ENCODE measurements around the gene CWH43.
A peak's percentile ranks its signal among the peaks of the same experiment; 100 is the strongest.

The CWH43 gene

DNA sequence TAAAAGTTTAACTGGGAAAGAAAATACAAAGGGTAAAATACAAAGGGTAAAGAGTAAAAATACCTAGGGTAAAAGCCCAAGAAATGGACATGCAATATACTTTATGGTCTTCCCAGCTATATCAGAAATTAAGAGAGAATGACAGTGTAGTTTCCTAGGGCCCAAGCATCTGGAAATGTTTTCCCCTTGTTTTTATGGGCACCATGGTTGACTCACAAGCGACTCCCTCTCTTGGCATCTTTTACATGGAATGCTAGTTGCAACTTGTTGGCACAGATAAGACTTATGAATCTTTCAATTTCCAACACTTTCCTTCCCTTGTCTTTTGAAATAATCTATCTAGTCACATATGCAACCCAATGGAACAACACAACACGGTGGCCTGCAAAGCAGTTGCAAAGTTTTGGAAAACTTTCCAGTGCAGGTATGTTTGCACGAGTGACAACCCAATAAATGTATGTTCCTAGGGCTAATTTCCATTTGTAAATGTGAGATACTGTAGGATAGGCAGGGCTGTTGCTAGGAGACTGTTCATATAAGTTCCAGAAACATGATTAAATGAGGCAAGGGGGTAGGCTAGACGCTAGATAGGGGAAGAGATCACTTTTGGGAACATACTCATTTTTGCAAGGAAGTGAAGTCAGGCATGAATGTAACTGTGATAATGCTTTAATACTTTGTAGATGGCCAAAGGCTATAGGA, 36.4 kb upstream of the CWH43 start:
- no peak for TF ChIP-seq EP300 (IDR thresholded peaks at IDR 0.05; ENCODE audit: borderline replicate concordance)
- TF ChIP-seq CREB1 (IDR thresholded peaks at IDR 0.05; ENCODE audit: low read depth) = no peak
- no peak for TF ChIP-seq CEBPB (IDR thresholded peaks at IDR 0.05)
- no peak for TF ChIP-seq YY1 (IDR thresholded peaks at IDR 0.05; ENCODE audit: low read depth)
- no peak for TF ChIP-seq NFIC (IDR thresholded peaks at IDR 0.05)

DNA sequence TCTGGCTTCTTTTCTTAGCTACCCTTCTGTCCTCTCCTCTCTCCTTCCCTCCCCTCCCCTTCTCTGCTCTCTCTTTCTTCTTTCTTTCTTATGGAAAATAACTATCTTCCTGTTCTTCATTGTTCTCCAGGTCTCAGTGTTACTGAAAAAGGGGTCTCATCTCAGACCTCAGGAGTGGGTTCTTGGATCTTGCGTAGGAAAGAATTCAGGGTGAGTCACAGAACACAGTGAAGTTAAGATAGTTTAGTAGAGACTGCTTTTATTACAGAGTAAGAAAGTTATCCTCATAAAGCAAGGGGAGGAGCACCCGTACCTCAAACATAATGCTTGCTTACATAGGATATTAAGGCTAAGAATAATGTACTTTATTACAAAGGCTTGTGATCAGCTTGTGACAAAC, 31.8 kb upstream of the CWH43 start:
- TF ChIP-seq CEBPB (IDR thresholded peaks at IDR 0.05) (no peak), TCF12 (IDR thresholded peaks at IDR 0.05; ENCODE audit: low read depth) (no peak), TAF1 (IDR thresholded peaks at IDR 0.05; ENCODE audit: low read depth) (no peak), NFIC (IDR thresholded peaks at IDR 0.05) (no peak), EP300 (IDR thresholded peaks at IDR 0.05; ENCODE audit: borderline replicate concordance) (no peak), FOXM1 (IDR thresholded peaks at IDR 0.05; ENCODE audit: borderline replicate concordance, low read depth) (no peak), YY1 (IDR thresholded peaks at IDR 0.05; ENCODE audit: low read depth) (no peak), RAD21 (IDR thresholded peaks at IDR 0.05; ENCODE audit: low read depth) (no peak), TEAD4 (IDR thresholded peaks at IDR 0.05) (no peak)
- TF ChIP-seq, protein P1, sequence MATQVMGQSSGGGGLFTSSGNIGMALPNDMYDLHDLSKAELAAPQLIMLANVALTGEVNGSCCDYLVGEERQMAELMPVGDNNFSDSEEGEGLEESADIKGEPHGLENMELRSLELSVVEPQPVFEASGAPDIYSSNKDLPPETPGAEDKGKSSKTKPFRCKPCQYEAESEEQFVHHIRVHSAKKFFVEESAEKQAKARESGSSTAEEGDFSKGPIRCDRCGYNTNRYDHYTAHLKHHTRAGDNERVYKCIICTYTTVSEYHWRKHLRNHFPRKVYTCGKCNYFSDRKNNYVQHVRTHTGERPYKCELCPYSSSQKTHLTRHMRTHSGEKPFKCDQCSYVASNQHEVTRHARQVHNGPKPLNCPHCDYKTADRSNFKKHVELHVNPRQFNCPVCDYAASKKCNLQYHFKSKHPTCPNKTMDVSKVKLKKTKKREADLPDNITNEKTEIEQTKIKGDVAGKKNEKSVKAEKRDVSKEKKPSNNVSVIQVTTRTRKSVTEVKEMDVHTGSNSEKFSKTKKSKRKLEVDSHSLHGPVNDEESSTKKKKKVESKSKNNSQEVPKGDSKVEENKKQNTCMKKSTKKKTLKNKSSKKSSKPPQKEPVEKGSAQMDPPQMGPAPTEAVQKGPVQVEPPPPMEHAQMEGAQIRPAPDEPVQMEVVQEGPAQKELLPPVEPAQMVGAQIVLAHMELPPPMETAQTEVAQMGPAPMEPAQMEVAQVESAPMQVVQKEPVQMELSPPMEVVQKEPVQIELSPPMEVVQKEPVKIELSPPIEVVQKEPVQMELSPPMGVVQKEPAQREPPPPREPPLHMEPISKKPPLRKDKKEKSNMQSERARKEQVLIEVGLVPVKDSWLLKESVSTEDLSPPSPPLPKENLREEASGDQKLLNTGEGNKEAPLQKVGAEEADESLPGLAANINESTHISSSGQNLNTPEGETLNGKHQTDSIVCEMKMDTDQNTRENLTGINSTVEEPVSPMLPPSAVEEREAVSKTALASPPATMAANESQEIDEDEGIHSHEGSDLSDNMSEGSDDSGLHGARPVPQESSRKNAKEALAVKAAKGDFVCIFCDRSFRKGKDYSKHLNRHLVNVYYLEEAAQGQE (IDR thresholded peaks at IDR 0.05; ENCODE audit: low read depth) = no peak
- TF ChIP-seq, protein P2, sequence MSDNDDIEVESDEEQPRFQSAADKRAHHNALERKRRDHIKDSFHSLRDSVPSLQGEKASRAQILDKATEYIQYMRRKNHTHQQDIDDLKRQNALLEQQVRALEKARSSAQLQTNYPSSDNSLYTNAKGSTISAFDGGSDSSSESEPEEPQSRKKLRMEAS (IDR thresholded peaks at IDR 0.05) = no peak

GRCh38 chr4:48958582-48958981, 27.5 kb upstream of the CWH43 start:
- TF ChIP-seq NFIC (IDR thresholded peaks at IDR 0.05) (no peak), YY1 (IDR thresholded peaks at IDR 0.05; ENCODE audit: low read depth) (no peak), TCF12 (IDR thresholded peaks at IDR 0.05; ENCODE audit: low read depth) (no peak), EGR1 (IDR thresholded peaks at IDR 0.05) (no peak), EP300 (IDR thresholded peaks at IDR 0.05; ENCODE audit: borderline replicate concordance) (no peak), TEAD4 (IDR thresholded peaks at IDR 0.05) (no peak), CEBPB (IDR thresholded peaks at IDR 0.05) (no peak), TAF1 (IDR thresholded peaks at IDR 0.05; ENCODE audit: low read depth) (no peak), FOXM1 (IDR thresholded peaks at IDR 0.05; ENCODE audit: borderline replicate concordance, low read depth) (no peak), RAD21 (IDR thresholded peaks at IDR 0.05; ENCODE audit: low read depth) (no peak)
- TF ChIP-seq, protein P1 (IDR thresholded peaks at IDR 0.05; ENCODE audit: low read depth) = no peak
- TF ChIP-seq, protein P2 (IDR thresholded peaks at IDR 0.05) = no peak

DNA sequence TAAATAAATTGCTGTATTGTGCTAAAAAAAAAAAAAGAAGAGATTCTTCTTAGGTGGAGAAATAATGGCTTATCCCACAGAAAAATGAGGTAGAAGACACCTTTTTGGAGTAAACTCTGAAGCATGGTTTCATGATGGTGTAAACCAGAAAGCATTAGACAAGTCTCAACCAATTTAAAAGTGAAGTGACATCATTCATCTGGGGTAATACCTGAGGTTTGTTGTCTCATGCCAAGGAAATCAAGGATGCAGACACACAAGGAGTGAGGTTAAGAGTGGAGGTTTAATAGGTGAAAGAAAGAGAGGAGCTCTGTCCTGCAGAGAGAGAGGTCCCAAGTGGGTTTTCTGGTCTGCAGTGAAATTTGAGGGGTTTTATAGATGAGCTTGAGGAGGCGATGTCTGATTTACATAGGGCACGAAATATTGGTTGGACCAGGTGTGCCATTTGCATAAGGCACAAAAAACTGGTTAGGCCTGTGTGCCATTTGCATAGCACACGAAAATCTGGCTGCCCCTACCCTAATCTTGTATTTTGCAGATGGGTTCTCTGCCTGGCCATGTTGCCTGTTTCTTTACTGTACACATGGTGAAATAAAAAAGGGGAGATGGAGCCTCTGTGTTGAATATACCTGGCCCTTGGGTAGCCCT, 25.0 kb upstream of the CWH43 start:
- TF ChIP-seq CREB1 (IDR thresholded peaks at IDR 0.05; ENCODE audit: low read depth) = no peak
- TF ChIP-seq FOXM1 (IDR thresholded peaks at IDR 0.05; ENCODE audit: borderline replicate concordance, low read depth) = no peak
- no peak for TF ChIP-seq EGR1 (IDR thresholded peaks at IDR 0.05)
- TF ChIP-seq, protein P2 (IDR thresholded peaks at IDR 0.05) = no peak
- TF ChIP-seq, protein P1 (IDR thresholded peaks at IDR 0.05; ENCODE audit: low read depth) = no peak
- no peak for TF ChIP-seq YY1 (IDR thresholded peaks at IDR 0.05; ENCODE audit: low read depth)

DNA sequence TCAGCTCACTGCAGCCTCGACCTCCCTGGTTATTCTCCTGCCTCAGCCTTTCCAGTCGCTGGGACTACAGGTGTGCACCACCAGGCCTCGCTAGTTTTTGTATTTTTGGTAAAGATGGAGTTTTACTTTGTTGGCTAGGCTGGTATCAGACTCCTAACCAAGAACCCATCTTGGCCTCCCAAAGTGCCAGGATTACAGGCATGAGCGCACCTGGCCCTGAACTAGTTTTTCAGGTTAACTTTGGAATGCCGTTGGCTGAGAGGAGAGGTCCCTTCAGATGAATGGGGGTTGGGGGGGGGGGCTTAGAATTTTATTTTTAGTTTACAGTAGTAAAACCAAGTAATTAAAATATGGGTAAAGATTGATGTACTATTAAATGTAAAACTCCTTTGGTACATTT, 23.4 kb upstream of the CWH43 start:
- TF ChIP-seq TAF1 (IDR thresholded peaks at IDR 0.05; ENCODE audit: low read depth) (no peak), NFIC (IDR thresholded peaks at IDR 0.05) (peak; percentile 27), TEAD4 (IDR thresholded peaks at IDR 0.05) (peak; percentile 37; the same call in 1 of the 2 replicates), TCF12 (IDR thresholded peaks at IDR 0.05; ENCODE audit: low read depth) (0 out of 2 replicates have a peak, but pooled peaks have one; percentile 39)
